HEK293 (cell line): ENCODE measurements around the gene VSTM4.

Experiments used
- CTCF ChIA-PET: fragments of 350-600 bp; formaldehyde crosslinking; extraction: SDS; loops from one replicate; lab custom pipeline; 2021; ENCODE audit warnings: antibody characterized with exemption; lab: Yijun Ruan, JAX
- POLR2A ChIA-PET: fragments of 300-600 bp; formaldehyde crosslinking; extraction: SDS; loops from one replicate; lab custom pipeline; 2020; ENCODE audit warnings: antibody characterized with exemption, inconsistent platforms; lab: Yijun Ruan, JAX
- H3K27ac ChIP-seq: fragments of 200-500 bp; sonication (Bioruptor generic); 2 replicates; pipeline ENCODE4 v1.5.1; 2014; ENCODE audit warnings: low read depth, low read length, control low read depth, inconsistent platforms; ENCODE audit errors: extremely low read depth
- H3K36me3 ChIP-seq, 2 experiments: fragments of 200-500 bp in 1 of 2; sonication (Bioruptor generic) in 1 of 2; 1 replicate in 1 of 2; 2 replicates in 1 of 2; pipeline ENCODE4 v1.5.1; 2014 to 2017; ENCODE audit warnings: inconsistent platforms in 2 of 2, low read length in 2 of 2; ENCODE audit not compliant: control insufficient read depth in 2 of 2, insufficient read depth in 1 of 2
- H3K4me1 ChIP-seq: fragments of 200-500 bp; sonication (Bioruptor generic); 2 replicates; pipeline ENCODE4 v1.5.1; 2014; ENCODE audit warnings: mild to moderate bottlenecking, low read length, inconsistent platforms; ENCODE audit not compliant: control insufficient read depth, insufficient read depth
- H3K4me3 ChIP-seq: 2 replicates; pipeline ENCODE4 v1.5.1; 2011; ENCODE audit warnings: low read depth, mild to moderate bottlenecking, control low read depth, low read length, moderate library complexity
- H3K9me3 ChIP-seq: fragments of 200-500 bp; sonication (Bioruptor generic); 2 replicates; pipeline ENCODE4 v1.5.1; 2014; ENCODE audit warnings: low read depth, low read length, inconsistent platforms; ENCODE audit not compliant: control insufficient read depth, insufficient read depth
- EGR2 ChIP-seq: fragments of 450-650 bp; formaldehyde crosslinking; IDR thresholded peaks from 2 replicates; pipeline ENCODE4 v1.5.1; 2016; ENCODE audit warnings: low read depth, missing biosample characterization, missing genetic modification characterization
- PRDM4 ChIP-seq: fragments of 450-650 bp; formaldehyde crosslinking; IDR thresholded peaks from 2 replicates; pipeline ENCODE4 v1.5.1; 2017; ENCODE audit warnings: missing biosample characterization, missing genetic modification characterization
- SETDB1 ChIP-seq: IDR thresholded peaks from one replicate; pipeline ENCODE4 v1.6.1; 2017; ENCODE audit warnings: mild to moderate bottlenecking, low read length, moderate library complexity, mixed read lengths; ENCODE audit not compliant: insufficient read length
- YY1 ChIP-seq: fragments of 450-650 bp; formaldehyde crosslinking; IDR thresholded peaks from 2 replicates; pipeline ENCODE4 v1.5.1; 2018; ENCODE audit warnings: missing biosample characterization, missing genetic modification characterization
- YY2 ChIP-seq: fragments of 450-650 bp; formaldehyde crosslinking; IDR thresholded peaks from 2 replicates; pipeline ENCODE4 v1.5.1; 2016; ENCODE audit warnings: missing biosample characterization, missing genetic modification characterization
- ZBTB21 ChIP-seq: fragments of 450-650 bp; formaldehyde crosslinking; IDR thresholded peaks from 2 replicates; pipeline ENCODE4 v1.5.1; 2017; ENCODE audit warnings: missing biosample characterization, missing genetic modification characterization
- ZNF184 ChIP-seq: fragments of 450-650 bp; IDR thresholded peaks from 2 replicates; pipeline ENCODE4 v1.5.1; 2018; ENCODE audit warnings: missing biosample characterization, mild to moderate bottlenecking, missing genetic modification characterization
- ZNF23 ChIP-seq: fragments of 450-650 bp; formaldehyde crosslinking; IDR thresholded peaks from 2 replicates; pipeline ENCODE4 v1.5.1; 2016; ENCODE audit warnings: missing biosample characterization, missing genetic modification characterization, borderline replicate concordance
- ZNF24 ChIP-seq: fragments of 450-650 bp; formaldehyde crosslinking; IDR thresholded peaks from 2 replicates; pipeline ENCODE4 v1.5.1; 2016; ENCODE audit warnings: missing biosample characterization, missing genetic modification characterization
- ZNF302 ChIP-seq: fragments of 450-650 bp; formaldehyde crosslinking; IDR thresholded peaks from 2 replicates; pipeline ENCODE4 v1.5.1; 2016; ENCODE audit warnings: missing biosample characterization, missing genetic modification characterization, low read depth
- ZNF341 ChIP-seq: fragments of 450-650 bp; formaldehyde crosslinking; IDR thresholded peaks from 2 replicates; pipeline ENCODE4; 2016; ENCODE audit warnings: low read depth, missing biosample characterization, missing genetic modification characterization
- ZNF391 ChIP-seq: fragments of 450-650 bp; formaldehyde crosslinking; IDR thresholded peaks from 2 replicates; pipeline ENCODE4 v1.5.1; 2016; ENCODE audit warnings: low read depth, missing biosample characterization, missing genetic modification characterization, borderline replicate concordance
- ZNF423 ChIP-seq: fragments of 450-650 bp; formaldehyde crosslinking; IDR thresholded peaks from 2 replicates; pipeline ENCODE4 v1.5.1; 2016; ENCODE audit warnings: missing biosample characterization, missing genetic modification characterization
- ZNF433 ChIP-seq: fragments of 450-650 bp; formaldehyde crosslinking; IDR thresholded peaks from 2 replicates; pipeline ENCODE4 v1.5.1; 2016; ENCODE audit warnings: missing biosample characterization, missing genetic modification characterization, low read depth
- ZNF48 ChIP-seq: fragments of 450-650 bp; formaldehyde crosslinking; IDR thresholded peaks from 2 replicates; pipeline ENCODE4 v1.5.1; 2016; ENCODE audit warnings: missing biosample characterization, missing genetic modification characterization
- ZNF558 ChIP-seq: fragments of 450-650 bp; formaldehyde crosslinking; IDR thresholded peaks from 2 replicates; pipeline ENCODE4 v1.5.1; 2016; ENCODE audit warnings: missing biosample characterization, missing genetic modification characterization
- ZNF560 ChIP-seq: fragments of 450-650 bp; formaldehyde crosslinking; IDR thresholded peaks from 2 replicates; pipeline ENCODE4 v1.5.1; 2017; ENCODE audit warnings: missing biosample characterization, missing genetic modification characterization, borderline replicate concordance
- ZNF571 ChIP-seq: fragments of 450-650 bp; formaldehyde crosslinking; IDR thresholded peaks from 2 replicates; pipeline ENCODE4 v1.5.0; 2017; ENCODE audit warnings: missing biosample characterization, missing genetic modification characterization
- ZNF785 ChIP-seq: fragments of 450-650 bp; formaldehyde crosslinking; IDR thresholded peaks from 2 replicates; pipeline ENCODE4 v1.5.1; 2016; ENCODE audit warnings: missing biosample characterization, missing genetic modification characterization
- ZNF837 ChIP-seq: fragments of 450-650 bp; formaldehyde crosslinking; IDR thresholded peaks from 2 replicates; pipeline ENCODE4 v1.5.1; 2016; ENCODE audit warnings: missing biosample characterization, missing genetic modification characterization
- TF ChIP-seq, protein P1 (sequence below): fragments of 450-650 bp; formaldehyde crosslinking; IDR thresholded peaks from 2 replicates; pipeline ENCODE4 v1.5.1; 2016; ENCODE audit warnings: missing biosample characterization, missing genetic modification characterization
- TF ChIP-seq, protein P2 (sequence below): fragments of 450-650 bp; formaldehyde crosslinking; conservative IDR thresholded peaks from 2 replicates; pipeline ENCODE4 v1.5.1; 2016; ENCODE audit warnings: low read depth, missing biosample characterization, missing genetic modification characterization

VSTM4 gene

DNA sequence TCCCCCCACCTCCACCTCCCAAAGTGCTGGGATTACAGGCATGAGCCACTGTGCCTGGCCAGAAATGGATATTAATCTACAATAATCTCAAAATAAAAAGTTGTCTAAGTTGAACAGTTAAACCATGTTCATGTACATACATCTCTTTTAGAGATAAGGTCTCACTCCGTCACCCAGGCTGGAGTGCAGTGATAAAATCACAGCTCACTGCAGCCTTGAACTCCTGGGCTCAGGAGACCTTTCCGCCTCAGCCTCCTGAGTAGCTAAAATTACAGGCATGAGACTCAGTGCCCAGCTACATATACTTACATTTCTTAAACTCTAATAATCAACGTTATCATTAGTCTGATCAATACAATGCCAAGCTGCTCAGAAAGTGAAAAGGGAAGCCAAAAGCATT lies 36.2 kb downstream of the VSTM4 start (continued):
- TF ChIP-seq ZNF391 (tag by site-specific recombination), result no peak
- TF ChIP-seq ZNF558 (tag by site-specific recombination), result no peak
- TF ChIP-seq EGR2 (tag by site-specific recombination), result no peak
- TF ChIP-seq, protein P1, sequence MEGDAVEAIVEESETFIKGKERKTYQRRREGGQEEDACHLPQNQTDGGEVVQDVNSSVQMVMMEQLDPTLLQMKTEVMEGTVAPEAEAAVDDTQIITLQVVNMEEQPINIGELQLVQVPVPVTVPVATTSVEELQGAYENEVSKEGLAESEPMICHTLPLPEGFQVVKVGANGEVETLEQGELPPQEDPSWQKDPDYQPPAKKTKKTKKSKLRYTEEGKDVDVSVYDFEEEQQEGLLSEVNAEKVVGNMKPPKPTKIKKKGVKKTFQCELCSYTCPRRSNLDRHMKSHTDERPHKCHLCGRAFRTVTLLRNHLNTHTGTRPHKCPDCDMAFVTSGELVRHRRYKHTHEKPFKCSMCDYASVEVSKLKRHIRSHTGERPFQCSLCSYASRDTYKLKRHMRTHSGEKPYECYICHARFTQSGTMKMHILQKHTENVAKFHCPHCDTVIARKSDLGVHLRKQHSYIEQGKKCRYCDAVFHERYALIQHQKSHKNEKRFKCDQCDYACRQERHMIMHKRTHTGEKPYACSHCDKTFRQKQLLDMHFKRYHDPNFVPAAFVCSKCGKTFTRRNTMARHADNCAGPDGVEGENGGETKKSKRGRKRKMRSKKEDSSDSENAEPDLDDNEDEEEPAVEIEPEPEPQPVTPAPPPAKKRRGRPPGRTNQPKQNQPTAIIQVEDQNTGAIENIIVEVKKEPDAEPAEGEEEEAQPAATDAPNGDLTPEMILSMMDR (tag by site-specific recombination), result no peak
- TF ChIP-seq ZNF302, result no peak

DNA sequence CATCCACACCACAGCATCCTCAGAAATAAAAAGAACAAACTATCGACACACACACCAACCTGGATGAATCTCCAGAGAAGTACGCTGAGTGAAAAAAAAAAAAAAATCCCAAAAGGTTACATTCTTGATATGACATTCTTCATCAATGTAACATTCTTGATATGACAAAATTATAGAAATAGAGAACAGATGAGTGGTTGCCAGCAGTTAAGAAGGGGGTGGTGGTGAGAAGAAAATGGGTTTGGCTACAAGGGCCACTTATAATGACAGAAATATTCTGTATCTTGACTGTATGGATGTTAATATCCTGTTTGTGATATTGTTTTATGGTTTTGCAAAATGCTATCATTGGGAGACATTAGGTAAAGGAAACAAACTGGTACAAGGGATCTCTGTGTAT lies 36.9 kb downstream of the VSTM4 start:
- H3K27ac ChIP-seq, result no peak overlapping the region
- POLR2A ChIA-PET, result no interaction called here
- CTCF ChIA-PET, result no interaction called here
- H3K4me1 ChIP-seq, result no peaks in the 10 kb centered on the region
- no peak for TF ChIP-seq YY1 (tag by site-specific recombination)
- no peak for TF ChIP-seq ZNF560
- TF ChIP-seq ZNF785 (tag by site-specific recombination), result no peak
- TF ChIP-seq, protein P2, sequence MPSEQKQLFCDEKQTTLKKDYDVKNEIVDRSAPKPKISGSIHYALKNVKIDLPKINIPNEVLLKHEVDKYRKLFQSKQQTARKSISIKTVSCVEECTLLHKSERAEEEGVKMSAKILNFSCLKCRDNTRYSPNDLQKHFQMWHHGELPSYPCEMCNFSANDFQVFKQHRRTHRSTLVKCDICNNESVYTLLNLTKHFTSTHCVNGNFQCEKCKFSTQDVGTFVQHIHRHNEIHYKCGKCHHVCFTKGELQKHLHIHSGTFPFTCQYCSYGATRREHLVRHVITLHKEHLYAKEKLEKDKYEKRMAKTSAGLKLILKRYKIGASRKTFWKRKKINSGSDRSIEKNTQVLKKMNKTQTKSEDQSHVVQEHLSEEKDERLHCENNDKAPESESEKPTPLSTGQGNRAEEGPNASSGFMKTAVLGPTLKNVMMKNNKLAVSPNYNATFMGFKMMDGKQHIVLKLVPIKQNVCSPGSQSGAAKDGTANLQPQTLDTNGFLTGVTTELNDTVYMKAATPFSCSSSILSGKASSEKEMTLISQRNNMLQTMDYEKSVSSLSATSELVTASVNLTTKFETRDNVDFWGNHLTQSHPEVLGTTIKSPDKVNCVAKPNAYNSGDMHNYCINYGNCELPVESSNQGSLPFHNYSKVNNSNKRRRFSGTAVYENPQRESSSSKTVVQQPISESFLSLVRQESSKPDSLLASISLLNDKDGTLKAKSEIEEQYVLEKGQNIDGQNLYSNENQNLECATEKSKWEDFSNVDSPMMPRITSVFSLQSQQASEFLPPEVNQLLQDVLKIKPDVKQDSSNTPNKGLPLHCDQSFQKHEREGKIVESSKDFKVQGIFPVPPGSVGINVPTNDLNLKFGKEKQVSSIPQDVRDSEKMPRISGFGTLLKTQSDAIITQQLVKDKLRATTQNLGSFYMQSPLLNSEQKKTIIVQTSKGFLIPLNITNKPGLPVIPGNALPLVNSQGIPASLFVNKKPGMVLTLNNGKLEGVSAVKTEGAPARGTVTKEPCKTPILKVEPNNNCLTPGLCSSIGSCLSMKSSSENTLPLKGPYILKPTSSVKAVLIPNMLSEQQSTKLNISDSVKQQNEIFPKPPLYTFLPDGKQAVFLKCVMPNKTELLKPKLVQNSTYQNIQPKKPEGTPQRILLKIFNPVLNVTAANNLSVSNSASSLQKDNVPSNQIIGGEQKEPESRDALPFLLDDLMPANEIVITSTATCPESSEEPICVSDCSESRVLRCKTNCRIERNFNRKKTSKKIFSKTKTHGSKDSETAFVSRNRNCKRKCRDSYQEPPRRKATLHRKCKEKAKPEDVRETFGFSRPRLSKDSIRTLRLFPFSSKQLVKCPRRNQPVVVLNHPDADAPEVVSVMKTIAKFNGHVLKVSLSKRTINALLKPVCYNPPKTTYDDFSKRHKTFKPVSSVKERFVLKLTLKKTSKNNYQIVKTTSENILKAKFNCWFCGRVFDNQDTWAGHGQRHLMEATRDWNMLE (tag by site-specific recombination), result no peak
- TF ChIP-seq ZNF48 (tag by site-specific recombination), result no peak
- no peak for TF ChIP-seq ZNF184 (tag by site-specific recombination)
- TF ChIP-seq SETDB1, result no peak
- TF ChIP-seq ZNF23 (tag by site-specific recombination), result no peak
- TF ChIP-seq ZNF341, result no peak
- TF ChIP-seq ZNF24 (tag by site-specific recombination), result no peak
- TF ChIP-seq ZNF571, result no peak
- no peak for TF ChIP-seq ZNF433 (tag by site-specific recombination)
- TF ChIP-seq ZNF837 (tag by site-specific recombination), result no peak
- TF ChIP-seq ZBTB21 (tag by site-specific recombination), result no peak
- no peak for TF ChIP-seq YY2 (tag by site-specific recombination)
- no peak for TF ChIP-seq ZNF423 (tag by site-specific recombination)
- no peak for TF ChIP-seq PRDM4
- TF ChIP-seq, all 188 proteins: peak for 0
- Histone ChIP-seq H3K9me3 (no peaks in the 10 kb centered on the region), H3K4me3 (no peak overlapping the region), H3K36me3 (peaks cover 0 to 17% of the 10 kb centered on the region in 2 experiments; a peak in 1 of 3 replicates)
